ENCODE measurements around the gene NF1. TPM values are rescaled to one million over a fixed set of nuclear protein-coding genes. Genes with fewer than 3 reads are reported as not detected.
"Not testable (repeated sequence)": the region's sequence is repeated elsewhere in the genome, so short reads cannot be mapped to it uniquely, and the experiment has no call there.

NF1 gene
- total RNA-seq, 1 donor from 2014 or later, result 24.0 TPM

GRCh38 chr17:31128241-31128640 lies 33.5 kb downstream of the NF1 start:
- no peak for DNase-seq (ENCODE audit: low read depth, low spot score)

DNA sequence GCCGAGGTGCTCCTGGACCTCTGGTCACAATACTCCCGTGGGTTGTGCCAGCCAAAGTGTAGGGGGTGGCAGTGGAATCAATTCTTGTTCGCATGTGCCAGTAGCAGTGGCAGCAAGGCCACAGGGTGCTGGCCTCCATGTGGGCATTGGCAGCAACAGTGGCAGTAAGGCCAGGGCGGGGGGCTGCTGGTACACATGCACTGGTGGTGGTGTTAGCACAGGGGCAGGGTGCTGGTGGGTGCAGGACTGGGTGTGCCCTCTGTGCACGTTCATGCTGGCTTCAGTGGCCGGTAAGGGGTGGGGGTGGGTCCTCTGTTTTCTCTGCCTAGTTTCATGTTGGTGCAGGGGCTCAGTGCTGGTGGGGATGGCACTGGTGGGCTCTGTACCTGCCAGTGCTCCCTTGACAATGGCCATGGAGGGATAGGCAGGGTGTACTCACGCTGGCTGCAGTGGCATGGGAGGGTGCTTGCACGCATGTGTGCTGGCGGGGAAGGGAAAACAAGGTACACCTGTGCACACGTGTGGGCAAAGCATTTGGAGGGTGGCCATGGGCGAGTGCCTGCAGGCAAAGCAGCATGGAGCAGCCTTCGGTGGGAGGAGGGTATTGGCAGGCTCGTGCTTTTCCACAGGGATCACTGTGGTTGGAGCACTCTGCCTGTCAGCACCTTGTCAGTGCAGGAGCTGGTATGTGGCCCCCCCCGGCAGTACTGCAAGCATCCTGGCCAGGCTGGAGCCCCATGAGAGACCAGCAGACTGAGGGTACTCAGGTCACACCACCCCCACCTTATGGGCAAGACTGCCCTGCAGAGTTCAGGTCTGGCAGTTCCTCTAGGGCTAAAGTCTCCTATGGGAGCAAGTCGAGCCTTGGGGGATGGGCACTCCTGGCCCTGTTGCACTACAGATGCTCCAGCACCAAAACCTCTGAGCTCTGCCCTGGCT lies 35.8 kb downstream of the NF1 start:
- no peak for DNase-seq (ENCODE audit: low read depth, low spot score)

- no peak for DNase-seq (ENCODE audit: low read depth, low spot score)
Measured at GRCh38 chr17:31131299-31131698, 36.5 kb downstream of the NF1 start.

DNA sequence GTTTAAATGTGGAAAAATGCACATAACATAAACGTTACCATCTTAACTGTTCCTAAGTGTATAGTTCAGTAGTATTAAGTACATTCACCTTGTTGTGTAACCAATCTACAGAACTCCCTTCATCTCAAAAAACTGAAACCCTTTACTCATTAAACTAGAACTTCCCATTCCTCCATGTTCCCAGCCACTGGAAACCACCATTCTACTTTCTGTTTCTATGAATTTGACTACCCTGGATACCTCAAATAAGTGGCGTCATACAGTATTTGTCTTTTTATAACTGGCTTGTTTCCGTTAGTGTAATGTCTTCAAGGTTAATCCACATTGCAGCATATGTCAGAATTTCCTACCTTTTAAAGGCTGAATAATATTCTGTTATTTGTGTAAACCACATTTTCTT lies 38.2 kb downstream of the NF1 start:
- DNase-seq (ENCODE audit: low read depth, low spot score), result no peak

- no peak for DNase-seq (ENCODE audit: low read depth, low spot score)
Measured at GRCh38 chr17:31134576-31134975, 39.8 kb downstream of the NF1 start.

DNA sequence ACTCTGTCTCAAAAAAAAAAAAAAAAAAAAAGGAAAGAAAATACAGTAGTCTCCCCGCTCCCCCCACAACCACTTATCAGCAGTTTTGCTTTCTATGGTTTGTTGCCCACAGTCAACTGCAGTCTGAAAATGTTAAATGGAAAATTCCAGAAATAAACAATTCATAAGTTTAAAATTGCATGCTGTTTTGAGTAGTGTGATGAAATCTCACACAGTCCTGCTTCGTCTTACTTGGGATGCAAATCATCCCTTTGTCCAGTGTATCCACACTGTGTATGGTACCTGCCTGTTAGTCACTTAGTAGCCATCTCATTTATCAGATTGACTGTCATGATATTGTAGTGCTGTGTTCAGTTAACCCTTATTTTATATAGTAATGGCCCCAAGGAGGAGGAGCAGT lies 41.5 kb downstream of the NF1 start:
- no peak for DNase-seq (ENCODE audit: low read depth, low spot score)

GRCh38 chr17:31140111-31140510 lies 45.3 kb downstream of the NF1 start:
- DNase-seq (ENCODE audit: low read depth, low spot score), result no peak

GRCh38 chr17:31144428-31144827 lies 49.7 kb downstream of the NF1 start:
- no peak for DNase-seq (ENCODE audit: low read depth, low spot score)

DNA sequence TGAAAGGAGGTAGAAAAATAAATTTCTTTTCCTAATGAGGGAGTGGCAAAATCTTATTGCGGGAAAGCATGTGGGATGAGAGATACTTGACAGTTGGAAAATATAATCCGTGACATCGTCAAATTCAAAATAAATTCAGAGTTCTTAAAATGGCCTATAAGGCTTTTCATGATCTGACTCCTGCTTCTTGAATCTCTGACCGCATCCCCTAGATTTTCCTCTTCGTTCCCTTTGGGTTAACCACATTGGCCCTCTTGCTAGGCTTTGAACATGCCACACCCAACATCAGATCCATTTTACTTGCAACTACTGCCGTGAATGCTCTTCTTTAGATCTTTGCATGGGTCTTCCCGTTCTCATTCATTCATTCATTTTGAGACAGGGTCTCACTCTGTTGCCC lies 50.1 kb downstream of the NF1 start:
- no peak for DNase-seq (ENCODE audit: low read depth, low spot score)

GRCh38 chr17:31147507-31148202 lies 52.9 kb downstream of the NF1 start:
- DNase-seq (ENCODE audit: low read depth, low spot score), result no peak

DNA sequence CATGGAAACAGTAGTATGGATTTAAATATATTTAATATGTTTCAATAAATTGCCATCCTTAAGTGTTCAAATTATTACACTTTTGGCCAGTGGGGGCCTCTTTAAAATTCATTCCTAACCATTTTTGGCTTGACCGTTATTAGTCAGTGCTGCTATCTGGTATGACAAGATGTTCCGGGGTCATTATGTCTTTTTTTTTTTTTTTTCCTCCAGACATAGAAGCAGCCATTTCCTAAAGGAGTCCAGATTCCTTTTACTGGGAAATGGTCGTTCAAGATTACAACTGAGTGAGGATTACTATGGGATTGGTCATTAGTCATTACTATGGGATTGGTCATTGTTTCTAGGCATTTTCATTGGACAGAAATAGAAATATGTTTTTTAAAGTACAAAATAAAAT lies 53.4 kb downstream of the NF1 start:
- no peak for DNase-seq (ENCODE audit: low read depth, low spot score)

- DNase-seq (ENCODE audit: low read depth, low spot score), result no peak
Measured at GRCh38 chr17:31152271-31152670, 57.5 kb downstream of the NF1 start.

GRCh38 chr17:31155208-31155810 lies 60.5 kb downstream of the NF1 start:
- DNase-seq (ENCODE audit: low read depth, low spot score), result no peak

DNA sequence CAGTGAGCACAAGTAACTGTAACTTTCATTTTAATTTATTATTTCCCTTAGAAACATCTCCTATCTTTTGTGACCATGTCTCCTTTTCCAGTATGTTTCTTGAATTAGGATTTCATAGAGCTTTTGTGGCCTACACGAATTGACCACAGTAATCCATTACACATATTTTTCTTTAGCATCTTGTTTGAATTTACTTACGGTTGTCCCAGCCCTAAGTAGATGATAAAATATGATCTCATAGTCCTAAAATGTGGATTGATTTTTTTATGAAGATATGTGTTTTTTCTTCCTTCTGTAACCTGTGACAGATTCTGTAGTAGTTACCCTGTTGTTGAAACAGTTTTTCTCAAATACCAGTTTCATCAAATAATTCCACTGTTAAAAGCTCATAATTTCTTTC lies 61.5 kb downstream of the NF1 start:
- no peak for DNase-seq (ENCODE audit: low read depth, low spot score)

- DNase-seq (ENCODE audit: low read depth, low spot score), result not testable (repeated sequence)
Measured at GRCh38 chr17:31156864-31157263, 62.1 kb downstream of the NF1 start.

- no peak for DNase-seq (ENCODE audit: low read depth, low spot score)
Measured at GRCh38 chr17:31158746-31159377, 64.1 kb downstream of the NF1 start.

DNA sequence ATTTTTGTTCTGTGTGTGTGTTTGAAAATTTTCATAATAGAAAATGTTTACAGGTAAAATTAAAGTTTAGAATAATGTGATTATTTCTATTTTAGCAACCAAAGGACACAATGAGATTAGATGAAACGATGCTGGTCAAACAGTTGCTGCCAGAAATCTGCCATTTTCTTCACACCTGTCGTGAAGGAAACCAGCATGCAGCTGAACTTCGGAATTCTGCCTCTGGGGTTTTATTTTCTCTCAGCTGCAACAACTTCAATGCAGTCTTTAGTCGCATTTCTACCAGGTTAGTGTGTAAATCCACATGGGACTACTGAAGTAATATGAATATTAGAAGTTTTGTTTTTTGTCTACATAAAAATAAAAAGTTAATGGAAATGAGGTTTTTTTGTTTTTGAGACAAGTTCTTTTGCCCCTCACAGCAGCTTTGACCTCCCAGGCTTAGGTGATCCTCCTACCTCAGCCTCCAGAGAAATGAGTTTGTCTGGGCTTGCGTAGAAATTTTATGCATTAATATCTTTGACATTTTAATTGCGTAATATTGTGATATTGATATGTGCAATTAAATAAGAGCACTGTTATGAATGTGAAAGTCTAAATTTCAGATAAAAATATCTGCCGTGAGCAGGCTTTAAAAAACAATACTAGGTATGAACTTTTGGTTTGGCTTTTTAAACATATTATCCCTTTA lies 68.5 kb downstream of the NF1 start:
- DNase-seq (ENCODE audit: low read depth, low spot score), result no peak

DNA sequence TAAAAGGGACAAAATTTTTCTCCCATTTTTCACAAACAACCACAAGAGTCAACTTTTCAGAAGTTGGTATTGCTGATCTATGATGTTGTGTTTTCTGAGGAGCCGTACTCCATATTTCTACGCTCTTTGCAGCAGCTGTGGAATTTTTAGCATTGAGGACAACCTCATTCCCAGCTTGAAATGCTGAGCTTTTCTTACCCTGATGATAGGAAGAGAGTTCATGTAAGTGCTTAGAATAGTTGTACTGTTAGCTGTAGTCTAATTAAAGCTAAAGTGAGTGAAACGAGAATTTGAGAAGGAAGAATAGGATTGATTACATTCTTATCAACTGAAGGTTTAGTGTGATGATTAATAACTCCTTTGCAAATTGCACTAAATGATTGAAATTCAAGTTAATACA lies 72.3 kb downstream of the NF1 start:
- no peak for DNase-seq (ENCODE audit: low read depth, low spot score)

DNA sequence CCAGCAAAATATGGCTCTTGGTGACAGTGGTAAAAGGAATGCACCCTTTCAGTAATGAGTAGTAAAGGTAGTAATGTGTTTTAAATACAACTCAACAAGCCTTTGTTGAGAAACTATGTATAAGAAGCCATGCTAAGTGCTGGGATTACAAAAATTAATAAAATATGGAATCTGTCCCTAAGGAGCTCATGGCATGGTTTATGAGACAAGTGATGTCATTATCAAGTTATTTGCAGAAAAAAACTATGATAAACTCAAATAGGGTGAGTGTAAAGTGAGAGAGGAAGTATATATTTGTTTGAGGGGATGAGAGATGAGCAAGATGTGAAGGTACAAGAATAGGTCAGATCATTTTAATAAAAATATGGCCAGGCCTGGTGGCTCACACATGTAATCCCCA lies 76.9 kb downstream of the NF1 start:
- no peak for DNase-seq (ENCODE audit: low read depth, low spot score)

- no peak for DNase-seq (ENCODE audit: low read depth, low spot score)
Measured at GRCh38 chr17:31172388-31172787, 77.6 kb downstream of the NF1 start.

DNA sequence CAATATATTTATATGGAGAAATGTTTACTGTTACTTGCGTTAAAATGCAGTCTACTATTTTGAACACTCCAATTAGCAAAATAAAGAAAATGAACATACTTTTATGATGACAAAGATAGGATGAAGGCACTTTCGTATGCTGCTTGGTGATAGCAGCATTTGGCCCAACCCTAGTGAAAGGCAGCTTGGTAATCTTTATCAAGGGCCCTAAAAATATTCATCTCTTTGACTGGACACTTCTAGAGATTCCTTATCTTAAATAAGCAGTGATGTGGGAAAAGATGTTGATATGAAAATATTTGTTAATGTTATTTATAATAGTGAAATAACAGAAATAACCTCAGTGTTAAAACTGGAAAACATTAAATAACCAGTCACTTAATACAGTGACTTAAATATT lies 79.4 kb downstream of the NF1 start:
- no peak for DNase-seq (ENCODE audit: low read depth, low spot score)
